Kidney (tissue), 22 donors: ENCODE data around the gene ANKRD6. TPM values are rescaled to one million over a fixed set of nuclear protein-coding genes. Genes with fewer than 3 reads are reported as not detected.

Experiments
- DNase-seq, 5 donors: peaks; one replicate each; pipeline ENCODE4 v3.0.0-alpha.2; 2013 to 2020
- FAIRE-seq: peaks from 2 replicates; lab custom pipeline; 2012; peaks lifted over from hg19 to GRCh38; lab: Jason Lieb, UNC
- H3K27ac ChIP-seq, 2 donors: one replicate each; pipeline ENCODE4 v1.7.0; 2013; ENCODE audit warnings: low read depth in 2 of 2, low read length in 2 of 2, inconsistent platforms in 1 of 2
- H3K27me3 ChIP-seq: one replicate; pipeline ENCODE4 v1.7.1; 2013; ENCODE audit warnings: low read length, inconsistent platforms; ENCODE audit not compliant: control insufficient read depth, insufficient read depth
- H3K36me3 ChIP-seq, 3 donors: one replicate each; pipeline versions ENCODE4 v1.7.0 to v1.7.1; 2013; ENCODE audit warnings: low read length in 3 of 3, control low read depth in 1 of 3, inconsistent platforms in 1 of 3; ENCODE audit not compliant: insufficient read depth in 3 of 3, control insufficient read depth in 2 of 3
- H3K4me1 ChIP-seq, 3 donors: one replicate each; pipeline versions ENCODE4 v1.7.0 to v1.7.1; 2013; ENCODE audit warnings: low read length in 3 of 3, inconsistent platforms in 1 of 3, low read depth in 1 of 3; ENCODE audit not compliant: control insufficient read depth in 2 of 3, insufficient read depth in 2 of 3
- H3K4me3 ChIP-seq, 3 donors: one replicate each; pipeline versions ENCODE4 v1.7.0 to v1.8.1; 2013; ENCODE audit warnings: low read length in 3 of 3, control low read depth in 1 of 3, inconsistent platforms in 1 of 3
- H3K9ac ChIP-seq, 3 donors: one replicate each; pipeline versions ENCODE4 v1.7.0 to v1.7.1; 2013; ENCODE audit warnings: low read length in 3 of 3, control low read depth in 1 of 3, inconsistent platforms in 1 of 3
- H3K9me3 ChIP-seq, 3 donors: one replicate each; pipeline versions ENCODE4 v1.7.0 to v1.7.1; 2013; ENCODE audit warnings: low read length in 3 of 3, control low read depth in 1 of 3, inconsistent platforms in 1 of 3; ENCODE audit not compliant: control insufficient read depth in 2 of 3, insufficient read depth in 1 of 3
- intact Hi-C: fragments of 100-400 bp; cut with DNase I; formaldehyde crosslinking; loops from one replicate; pipeline ENCODE4 v1.11.1; 2022
- long read RNA-seq, 10 donors: library from polyadenylated mRNA in 1 of 10; unstranded in 1 of 10; transcript quantifications; one replicate each; pipeline ENCODE4 v2.0.0 and lab custom pipeline, GENCODE V29; 2021 to 2026
- polyA plus RNA-seq: library from polyadenylated mRNA; stranded (reverse); fragments of 350-450 nt; fragmentation: Illumina TruSeq; extraction: RNeasy Lipid Tissue Mini Kit (QIAGEN cat#74804); gene quantifications from one replicate; pipeline ENCODE4 v1.2.3, GENCODE V29; 2014; ENCODE audit warnings: low read depth, low replicate concordance; ENCODE audit not compliant: insufficient read depth
- total RNA-seq: library from RNA; stranded (reverse); fragmentation: NEBNext Ultra II Directional; extraction: Animal tissue kit (Norgen Biotek cat#: 25700); gene quantifications from one replicate; pipeline ENCODE4 v1.2.1, GENCODE V29; 2021
- TF ChIP-seq, protein P1 (sequence below): IDR thresholded peaks from 3 replicates; pipeline ENCODE4 v1.5.1; 2012; ENCODE audit warnings: mild to moderate bottlenecking, moderate library complexity, borderline replicate concordance; ENCODE audit not compliant: insufficient read depth; ENCODE audit errors: extremely low read depth
- donor health status: control.
- donor health status: control.
- donor health status: control.
- donor health status: control.
- donor health status: control.
- donor health status: DM: yes; HTN: yes; CAD: no.
- donor health status: Normal renal cell carcinoma (clear cell type).

ANKRD6 gene
- total RNA-seq (29.5 TPM), polyA plus RNA-seq (10.3 TPM)
- long read RNA-seq, donor 1 = 0 reads
- long read RNA-seq, donor 2, partial matches to known transcripts = 0 of 3 reads
- long read RNA-seq, donor 2, other reads (novel, unspliced or antisense) = 0 of 3 reads
- long read RNA-seq, donor 3, partial matches to known transcripts = 15 of 69 reads
- long read RNA-seq, donor 3, other reads (novel, unspliced or antisense) = 51 of 69 reads
- long read RNA-seq, donor 4, partial matches to known transcripts = 0 of 1 reads
- long read RNA-seq, donor 4, other reads (novel, unspliced or antisense) = 0 of 1 reads
- long read RNA-seq, donor 5 = 0 reads
- long read RNA-seq, donor 6, partial matches to known transcripts = 8 of 45 reads
- long read RNA-seq, donor 6, other reads (novel, unspliced or antisense) = 37 of 45 reads
- long read RNA-seq, donor 7, partial matches to known transcripts = 3 of 18 reads
- long read RNA-seq, donor 7, other reads (novel, unspliced or antisense) = 8 of 18 reads
- long read RNA-seq, donor 8, partial matches to known transcripts = 0 of 45 reads
- long read RNA-seq, donor 8, other reads (novel, unspliced or antisense) = 44 of 45 reads
- long read RNA-seq, donor 9, partial matches to known transcripts = 0 of 1 reads
- long read RNA-seq, donor 9, other reads (novel, unspliced or antisense) = 0 of 1 reads
- long read RNA-seq, donor 10, partial matches to known transcripts = 6 of 49 reads
- long read RNA-seq, donor 10, other reads (novel, unspliced or antisense) = 41 of 49 reads

DNA sequence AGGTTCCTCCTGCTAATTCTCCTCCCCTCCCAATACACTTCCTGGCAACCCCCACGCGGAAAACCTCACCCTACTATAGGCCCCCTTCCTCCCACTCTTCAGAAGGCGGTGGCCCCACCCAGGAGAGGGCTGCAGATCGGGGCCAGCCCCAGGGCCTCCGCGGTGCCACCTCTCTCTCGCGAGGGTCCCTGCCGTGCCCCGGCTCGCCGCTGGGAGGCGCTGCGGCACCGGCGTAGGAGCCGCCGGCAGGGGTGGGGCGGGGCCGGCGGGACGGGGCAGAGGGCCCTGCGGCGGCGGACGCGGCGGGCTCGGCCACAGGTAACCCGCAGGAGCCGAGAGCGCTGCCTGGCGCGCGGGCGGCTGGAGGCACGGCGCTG, at the start of gene ANKRD6:
Gene ANKRD6, plus strand, starts transcription at position 278 of the 377 bp plus-strand sequence. CDS start 133,825 bp downstream, outside the sequence.
- intact Hi-C loops = loop anchor here (10.0 kb wide), 1 partner anchor 182 kb away; no protein-coding TSS in a partner anchor
- H3K27me3 ChIP-seq = no peaks in the 10 kb centered on the region
- peak; percentile 76 to 88 (median 86) for DNase-seq
- peak within 1 kb of the TSS; percentile 32 to 76 (median 67) for H3K4me3 ChIP-seq
- peaks cover 2 to 10% (median 7%) of the 10 kb centered on the region in 3 donors for H3K4me1 ChIP-seq
- TF ChIP-seq, protein P1, sequence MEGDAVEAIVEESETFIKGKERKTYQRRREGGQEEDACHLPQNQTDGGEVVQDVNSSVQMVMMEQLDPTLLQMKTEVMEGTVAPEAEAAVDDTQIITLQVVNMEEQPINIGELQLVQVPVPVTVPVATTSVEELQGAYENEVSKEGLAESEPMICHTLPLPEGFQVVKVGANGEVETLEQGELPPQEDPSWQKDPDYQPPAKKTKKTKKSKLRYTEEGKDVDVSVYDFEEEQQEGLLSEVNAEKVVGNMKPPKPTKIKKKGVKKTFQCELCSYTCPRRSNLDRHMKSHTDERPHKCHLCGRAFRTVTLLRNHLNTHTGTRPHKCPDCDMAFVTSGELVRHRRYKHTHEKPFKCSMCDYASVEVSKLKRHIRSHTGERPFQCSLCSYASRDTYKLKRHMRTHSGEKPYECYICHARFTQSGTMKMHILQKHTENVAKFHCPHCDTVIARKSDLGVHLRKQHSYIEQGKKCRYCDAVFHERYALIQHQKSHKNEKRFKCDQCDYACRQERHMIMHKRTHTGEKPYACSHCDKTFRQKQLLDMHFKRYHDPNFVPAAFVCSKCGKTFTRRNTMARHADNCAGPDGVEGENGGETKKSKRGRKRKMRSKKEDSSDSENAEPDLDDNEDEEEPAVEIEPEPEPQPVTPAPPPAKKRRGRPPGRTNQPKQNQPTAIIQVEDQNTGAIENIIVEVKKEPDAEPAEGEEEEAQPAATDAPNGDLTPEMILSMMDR = peak; percentile 99
- H3K36me3 ChIP-seq = no peaks in the 10 kb centered on the region
- peak within 1 kb of the TSS in 1 of 2 donors; percentile 10 for H3K27ac ChIP-seq
- peak within 1 kb of the TSS; percentile 15 to 64 (median 29) for H3K9ac ChIP-seq
- FAIRE-seq = no peak
- H3K9me3 ChIP-seq = no peaks in the 10 kb centered on the region

GRCh38 chr6:89385156-89385667, 47.7 kb upstream of the ANKRD6 start:
- Histone ChIP-seq H3K36me3 (no peaks in the 10 kb centered on the region), H3K9ac (no peak overlapping the region), H3K9me3 (no peaks in the 10 kb centered on the region), H3K4me3 (no peak overlapping the region), H3K4me1 (no peaks in the 10 kb centered on the region), H3K27ac (no peak overlapping the region), H3K27me3 (no peaks in the 10 kb centered on the region)
- DNase-seq (no peak), FAIRE-seq (no peak)
- intact Hi-C loops = no loop called here
- TF ChIP-seq, protein P1 = no peak

DNA sequence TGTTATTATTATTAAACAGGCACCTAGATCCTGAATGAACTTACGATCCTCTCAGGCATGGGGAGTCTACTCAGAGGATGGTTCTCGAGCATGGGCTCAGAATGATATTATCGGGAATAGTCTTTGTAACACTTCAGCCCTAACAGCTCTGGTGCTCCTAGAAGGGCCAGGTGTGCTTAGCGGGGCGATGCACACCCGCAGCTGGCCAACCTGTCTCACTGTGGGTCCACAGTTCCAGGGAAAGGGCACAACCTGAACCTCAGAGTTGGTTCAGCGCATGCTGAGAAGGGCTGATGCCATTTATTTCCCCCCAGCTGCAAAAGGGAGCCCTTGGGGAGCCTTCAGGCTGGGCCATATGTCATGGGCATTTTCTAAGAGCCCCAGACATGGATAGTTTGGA, 47.1 kb upstream of the ANKRD6 start:
- Histone ChIP-seq H3K9ac (no peak overlapping the region), H3K27ac (no peak overlapping the region), H3K9me3 (no peaks in the 10 kb centered on the region), H3K4me1 (no peaks in the 10 kb centered on the region), H3K4me3 (no peak overlapping the region), H3K27me3 (no peaks in the 10 kb centered on the region), H3K36me3 (no peaks in the 10 kb centered on the region)
- FAIRE-seq (no peak), DNase-seq (no peak)
- intact Hi-C loops = no loop called here
- TF ChIP-seq, protein P1 = no peak
